ENCODE measurements around the gene FBXL7. TPM values are rescaled to one million over a fixed set of nuclear protein-coding genes. Genes with fewer than 3 reads are reported as not detected.

The FBXL7 gene
- total and polyA plus RNA-seq, 9 of the 15 experiments (the other 6 are each of a cell fraction or from before 2014, with no cell fraction given) = 0.04 to 0.08 TPM; not detected in 7

DNA sequence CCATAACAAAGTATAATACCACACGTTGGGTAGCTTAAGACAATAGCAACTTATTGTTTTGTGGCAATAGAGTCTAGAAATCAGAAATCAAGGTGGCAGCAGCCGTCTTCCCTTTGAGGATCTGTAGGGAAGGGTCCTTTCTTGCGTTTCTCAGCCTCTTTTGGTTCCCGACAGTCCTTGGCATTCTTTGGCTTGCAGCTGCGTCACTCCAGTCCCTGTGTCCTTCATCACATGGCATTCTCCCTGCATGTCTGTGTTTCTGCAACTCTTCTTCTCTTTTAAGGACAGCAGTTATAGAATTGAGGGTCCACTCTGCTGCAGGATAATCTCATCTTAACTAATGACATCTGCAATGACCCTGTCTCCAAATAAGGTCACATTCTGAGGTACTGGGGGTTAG lies 140.1 kb downstream of the FBXL7 start (continued):
- TF ChIP-seq, protein P1, sequence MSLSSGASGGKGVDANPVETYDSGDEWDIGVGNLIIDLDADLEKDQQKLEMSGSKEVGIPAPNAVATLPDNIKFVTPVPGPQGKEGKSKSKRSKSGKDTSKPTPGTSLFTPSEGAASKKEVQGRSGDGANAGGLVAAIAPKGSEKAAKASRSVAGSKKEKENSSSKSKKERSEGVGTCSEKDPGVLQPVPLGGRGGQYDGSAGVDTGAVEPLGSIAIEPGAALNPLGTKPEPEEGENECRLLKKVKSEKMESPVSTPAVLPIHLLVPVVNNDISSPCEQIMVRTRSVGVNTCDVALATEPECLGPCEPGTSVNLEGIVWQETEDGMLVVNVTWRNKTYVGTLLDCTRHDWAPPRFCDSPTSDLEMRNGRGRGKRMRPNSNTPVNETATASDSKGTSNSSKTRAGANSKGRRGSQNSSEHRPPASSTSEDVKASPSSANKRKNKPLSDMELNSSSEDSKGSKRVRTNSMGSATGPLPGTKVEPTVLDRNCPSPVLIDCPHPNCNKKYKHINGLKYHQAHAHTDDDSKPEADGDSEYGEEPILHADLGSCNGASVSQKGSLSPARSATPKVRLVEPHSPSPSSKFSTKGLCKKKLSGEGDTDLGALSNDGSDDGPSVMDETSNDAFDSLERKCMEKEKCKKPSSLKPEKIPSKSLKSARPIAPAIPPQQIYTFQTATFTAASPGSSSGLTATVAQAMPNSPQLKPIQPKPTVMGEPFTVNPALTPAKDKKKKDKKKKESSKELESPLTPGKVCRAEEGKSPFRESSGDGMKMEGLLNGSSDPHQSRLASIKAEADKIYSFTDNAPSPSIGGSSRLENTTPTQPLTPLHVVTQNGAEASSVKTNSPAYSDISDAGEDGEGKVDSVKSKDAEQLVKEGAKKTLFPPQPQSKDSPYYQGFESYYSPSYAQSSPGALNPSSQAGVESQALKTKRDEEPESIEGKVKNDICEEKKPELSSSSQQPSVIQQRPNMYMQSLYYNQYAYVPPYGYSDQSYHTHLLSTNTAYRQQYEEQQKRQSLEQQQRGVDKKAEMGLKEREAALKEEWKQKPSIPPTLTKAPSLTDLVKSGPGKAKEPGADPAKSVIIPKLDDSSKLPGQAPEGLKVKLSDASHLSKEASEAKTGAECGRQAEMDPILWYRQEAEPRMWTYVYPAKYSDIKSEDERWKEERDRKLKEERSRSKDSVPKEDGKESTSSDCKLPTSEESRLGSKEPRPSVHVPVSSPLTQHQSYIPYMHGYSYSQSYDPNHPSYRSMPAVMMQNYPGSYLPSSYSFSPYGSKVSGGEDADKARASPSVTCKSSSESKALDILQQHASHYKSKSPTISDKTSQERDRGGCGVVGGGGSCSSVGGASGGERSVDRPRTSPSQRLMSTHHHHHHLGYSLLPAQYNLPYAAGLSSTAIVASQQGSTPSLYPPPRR (CRISPR knock-in tag; IDR thresholded peaks at IDR 0.05; ENCODE audit: borderline replicate concordance) = no peak

DNA sequence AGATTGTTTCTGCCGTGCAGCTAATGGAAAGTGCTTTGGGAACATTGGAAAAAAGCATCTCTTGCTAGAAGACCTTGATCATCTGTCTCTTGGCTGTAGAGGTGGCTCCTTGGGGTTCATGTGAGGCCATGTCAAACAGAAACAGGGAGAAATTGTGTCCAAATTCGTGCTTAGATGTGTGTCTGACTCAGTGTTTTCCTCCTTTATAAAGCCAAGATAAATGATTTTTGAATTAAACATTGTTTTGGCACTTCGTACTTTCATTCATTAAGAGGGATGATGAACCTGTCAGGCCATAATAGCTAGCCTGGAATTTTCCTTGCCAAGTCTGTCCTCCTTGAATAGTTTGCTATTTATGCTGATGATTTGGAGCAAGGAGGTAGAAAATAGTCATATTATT lies 143.8 kb downstream of the FBXL7 start:
- no peak for ATAC-seq
- H3K79me2 ChIP-seq (ENCODE audit: control insufficient read depth, insufficient read depth, low read length) = no peaks in the 10 kb centered on the region
- TF ChIP-seq, protein P2, sequence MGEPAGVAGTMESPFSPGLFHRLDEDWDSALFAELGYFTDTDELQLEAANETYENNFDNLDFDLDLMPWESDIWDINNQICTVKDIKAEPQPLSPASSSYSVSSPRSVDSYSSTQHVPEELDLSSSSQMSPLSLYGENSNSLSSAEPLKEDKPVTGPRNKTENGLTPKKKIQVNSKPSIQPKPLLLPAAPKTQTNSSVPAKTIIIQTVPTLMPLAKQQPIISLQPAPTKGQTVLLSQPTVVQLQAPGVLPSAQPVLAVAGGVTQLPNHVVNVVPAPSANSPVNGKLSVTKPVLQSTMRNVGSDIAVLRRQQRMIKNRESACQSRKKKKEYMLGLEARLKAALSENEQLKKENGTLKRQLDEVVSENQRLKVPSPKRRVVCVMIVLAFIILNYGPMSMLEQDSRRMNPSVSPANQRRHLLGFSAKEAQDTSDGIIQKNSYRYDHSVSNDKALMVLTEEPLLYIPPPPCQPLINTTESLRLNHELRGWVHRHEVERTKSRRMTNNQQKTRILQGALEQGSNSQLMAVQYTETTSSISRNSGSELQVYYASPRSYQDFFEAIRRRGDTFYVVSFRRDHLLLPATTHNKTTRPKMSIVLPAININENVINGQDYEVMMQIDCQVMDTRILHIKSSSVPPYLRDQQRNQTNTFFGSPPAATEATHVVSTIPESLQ (CRISPR knock-in tag; IDR thresholded peaks at IDR 0.05) = no peak
- TF ChIP-seq ZNF408 (CRISPR knock-in tag; IDR thresholded peaks at IDR 0.05; ENCODE audit: low read depth) = no peak
- no peak for TF ChIP-seq ZFP30 (CRISPR knock-in tag; IDR thresholded peaks at IDR 0.05; ENCODE audit: borderline replicate concordance)
- TF ChIP-seq SETDB1 (IDR thresholded peaks at IDR 0.05; ENCODE audit: low read length) = no peak
- no peak for TF ChIP-seq ZNF134 (CRISPR knock-in tag; conservative IDR thresholded peaks at IDR 0.05)
- TF ChIP-seq ZBTB17 (CRISPR knock-in tag; IDR thresholded peaks at IDR 0.05) = no peak
- TF ChIP-seq BHLHE40 (IDR thresholded peaks at IDR 0.05; ENCODE audit: low read length) = no peak
- no peak for TF ChIP-seq KAT7 (CRISPR knock-in tag; IDR thresholded peaks at IDR 0.05; ENCODE audit: borderline replicate concordance)
- TF ChIP-seq, protein P3, sequence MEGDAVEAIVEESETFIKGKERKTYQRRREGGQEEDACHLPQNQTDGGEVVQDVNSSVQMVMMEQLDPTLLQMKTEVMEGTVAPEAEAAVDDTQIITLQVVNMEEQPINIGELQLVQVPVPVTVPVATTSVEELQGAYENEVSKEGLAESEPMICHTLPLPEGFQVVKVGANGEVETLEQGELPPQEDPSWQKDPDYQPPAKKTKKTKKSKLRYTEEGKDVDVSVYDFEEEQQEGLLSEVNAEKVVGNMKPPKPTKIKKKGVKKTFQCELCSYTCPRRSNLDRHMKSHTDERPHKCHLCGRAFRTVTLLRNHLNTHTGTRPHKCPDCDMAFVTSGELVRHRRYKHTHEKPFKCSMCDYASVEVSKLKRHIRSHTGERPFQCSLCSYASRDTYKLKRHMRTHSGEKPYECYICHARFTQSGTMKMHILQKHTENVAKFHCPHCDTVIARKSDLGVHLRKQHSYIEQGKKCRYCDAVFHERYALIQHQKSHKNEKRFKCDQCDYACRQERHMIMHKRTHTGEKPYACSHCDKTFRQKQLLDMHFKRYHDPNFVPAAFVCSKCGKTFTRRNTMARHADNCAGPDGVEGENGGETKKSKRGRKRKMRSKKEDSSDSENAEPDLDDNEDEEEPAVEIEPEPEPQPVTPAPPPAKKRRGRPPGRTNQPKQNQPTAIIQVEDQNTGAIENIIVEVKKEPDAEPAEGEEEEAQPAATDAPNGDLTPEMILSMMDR (IDR thresholded peaks at IDR 0.05 in 2 of 3, conservative IDR thresholded peaks at IDR 0.05 in 1 of 3; ENCODE audit: insufficient read depth in 2 of 3, low read depth in 1 of 3, low read length in 3 of 3) = no peak
- no TSS peak for BruUV-seq (replicated peaks)
- no peak overlapping the region for H2AFZ ChIP-seq (ENCODE audit: low read depth, low read length)
- no peak for DNase-seq (ENCODE audit: extremely low read depth in 1 of 4, low spot score in 3 of 4)
- FAIRE-seq = no peak
- no peaks in the 10 kb centered on the region for H3K4me1 ChIP-seq (replicated peaks in 1 of 2; ENCODE audit: control insufficient read depth in 2 of 2, insufficient read depth in 2 of 2, low read length in 2 of 2)
- ChIA-PET CTCF (ENCODE audit: low intra/inter-chr PET ratio) (no interaction called here), POLR2A (no interaction called here)
- no peaks in the 10 kb centered on the region for H3K36me3 ChIP-seq (ENCODE audit: control insufficient read depth, insufficient read depth, low read length)
- H3K27ac ChIP-seq (ENCODE audit: extremely low read depth, low read depth, low read length) = no peak overlapping the region
- H3K9me3 ChIP-seq (replicated peaks; ENCODE audit: control insufficient read depth, insufficient read depth, low read depth, low read length) = 0 out of 2 replicates have a peak, but pooled peaks cover 2% of the 10 kb centered on the region
- intact Hi-C loops (cut with micrococcal nuclease) (no loop called here), in situ Hi-C loops (cut with MboI) (no loop called here)
- H3K4me2 ChIP-seq (ENCODE audit: insufficient read depth, low read length) = no peak overlapping the region
- H3K4me3 ChIP-seq = no peak overlapping the region
- no peaks in the 10 kb centered on the region for H3K27me3 ChIP-seq (ENCODE audit: control insufficient read depth in 2 of 2, insufficient read depth in 2 of 2, low read length in 2 of 2)
- H4K20me1 ChIP-seq (replicated peaks; ENCODE audit: control insufficient read depth, insufficient read depth, low read length) = no peaks in the 10 kb centered on the region
- H3K9ac ChIP-seq (ENCODE audit: insufficient read depth in 1 of 2, low read depth in 2 of 2, low read length in 2 of 2) = no peak overlapping the region
- no peaks in the 10 kb centered on the region for H3K9me1 ChIP-seq (ENCODE audit: control insufficient read depth, insufficient read depth, low read length)
- WGBS (ENCODE audit: insufficient coverage, low coverage, missing lambda C conversion rate) = 0% methylated on average over 3 of the region's 3 CpGs

Data from K562 (cell line).